Urinary bladder (tissue), 4 donors: ENCODE measurements around the gene PAOX. TPM values are rescaled to one million over a fixed set of nuclear protein-coding genes. Genes with fewer than 3 reads are reported as not detected.

Experiments
- DNase-seq: peaks from one replicate; pipeline ENCODE4 v3.0.0-alpha.2; 2015; ENCODE audit errors: extremely low spot score
- H3K27ac ChIP-seq: one replicate; pipeline ENCODE4 v1.5.1; 2013; ENCODE audit warnings: low read depth, mild to moderate bottlenecking, moderate library complexity
- H3K36me3 ChIP-seq: one replicate; pipeline ENCODE4 v1.6.1; 2013; ENCODE audit warnings: mild to moderate bottlenecking, moderate library complexity; ENCODE audit not compliant: insufficient read depth
- H3K4me1 ChIP-seq: one replicate; pipeline ENCODE4 v1.6.1; 2013; ENCODE audit warnings: mild to moderate bottlenecking, moderate library complexity; ENCODE audit not compliant: insufficient read depth
- H3K4me3 ChIP-seq: one replicate; pipeline ENCODE4 v1.5.1; 2013; ENCODE audit warnings: low read depth, low read length
- WGBS: extraction: QIAGEN DNeasy Blood & Tissue Kit; methylation state at CpG from one replicate; pipeline ENCODE4 v1.1.7; 2013; 5-methylcytosine and 5-hydroxymethylcytosine counted together
- polyA plus RNA-seq: library from polyadenylated mRNA; stranded (reverse); fragments of 200-250 nt; gene quantifications from one replicate; pipeline ENCODE4 v1.2.3, GENCODE V29; 2013
- total RNA-seq: library from RNA; depleted of rRNA; stranded (reverse); fragments of >200 nt; gene quantifications from one replicate; pipeline ENCODE4 v1.2.3, GENCODE V29; 2014
- donor health status: healthy with polysubstance abuse.
- donor health status: healthy.

The PAOX gene
- total and polyA plus RNA-seq, 2 donors = 4.3 to 8.9 TPM

- 85% methylated on average over 16 of the region's 16 CpGs for WGBS
- H3K4me3 ChIP-seq = no peak overlapping the region
- no peak overlapping the region for H3K27ac ChIP-seq
- no peaks in the 10 kb centered on the region for H3K36me3 ChIP-seq
- no peak for DNase-seq
- H3K4me1 ChIP-seq = no peaks in the 10 kb centered on the region
These were observed 25.0 kb upstream of the PAOX start for GRCh38 chr10:133353988-133354605.

- H3K4me3 ChIP-seq = no peak overlapping the region
- H3K27ac ChIP-seq = no peak overlapping the region
- H3K36me3 ChIP-seq = no peaks in the 10 kb centered on the region
- DNase-seq = no peak
- 93% methylated on average over 14 of the region's 14 CpGs for WGBS
- no peaks in the 10 kb centered on the region for H3K4me1 ChIP-seq
These were observed 24.3 kb upstream of the PAOX start for GRCh38 chr10:133354672-133355240.

GRCh38 chr10:133355266-133355665, 23.8 kb upstream of the PAOX start:
- Histone ChIP-seq H3K4me3 (no peak overlapping the region), H3K27ac (no peak overlapping the region), H3K36me3 (no peaks in the 10 kb centered on the region), H3K4me1 (no peaks in the 10 kb centered on the region)
- WGBS = 94% methylated on average over 6 of the region's 6 CpGs
- DNase-seq = no peak

- WGBS = 94% methylated on average over 3 of the region's 3 CpGs
- no peaks in the 10 kb centered on the region for H3K36me3 ChIP-seq
- H3K27ac ChIP-seq = no peak overlapping the region
- no peak overlapping the region for H3K4me3 ChIP-seq
- DNase-seq = no peak
- H3K4me1 ChIP-seq = no peaks in the 10 kb centered on the region
These were observed 23.1 kb upstream of the PAOX start for GRCh38 chr10:133355991-133356390.

- Histone ChIP-seq H3K4me3 (peak overlapping the region; percentile 59), H3K36me3 (no peaks in the 10 kb centered on the region), H3K4me1 (no peaks in the 10 kb centered on the region), H3K27ac (no peak overlapping the region)
- no peak for DNase-seq
- 50% methylated on average over 27 of the region's 27 CpGs for WGBS
These were observed 22.3 kb upstream of the PAOX start for GRCh38 chr10:133356549-133357284.

GRCh38 chr10:133357285-133358161, 21.5 kb upstream of the PAOX start, which contains the start of gene FUOM:
FUOM (minus strand) TSS chr10:133358019; CDS start chr10:133358007, 12 bp downstream.
- Histone ChIP-seq H3K27ac (peak within 1 kb of the TSS; percentile 31), H3K36me3 (peaks cover 2% of the 10 kb centered on the region), H3K4me1 (no peaks in the 10 kb centered on the region), H3K4me3 (peak within 1 kb of the TSS; percentile 59)
- no peak for DNase-seq
- WGBS = 2% methylated on average over 83 of the region's 83 CpGs

- WGBS = 80% methylated on average over 41 of the region's 41 CpGs
- Histone ChIP-seq H3K27ac (peak overlapping the region; percentile 31), H3K4me1 (no peaks in the 10 kb centered on the region), H3K36me3 (peaks cover 4% of the 10 kb centered on the region), H3K4me3 (no peak overlapping the region)
- no peak for DNase-seq
These were observed 20.7 kb upstream of the PAOX start for GRCh38 chr10:133358162-133358924.

GRCh38 chr10:133358925-133359310, 20.1 kb upstream of the PAOX start:
- WGBS = 81% methylated on average over 11 of the region's 11 CpGs

GRCh38 chr10:133359554-133359971, 19.5 kb upstream of the PAOX start:
- Histone ChIP-seq H3K4me1 (no peaks in the 10 kb centered on the region), H3K36me3 (peaks cover 4% of the 10 kb centered on the region), H3K4me3 (no peak overlapping the region), H3K27ac (no peak overlapping the region)
- WGBS = 41% methylated on average over 6 of the region's 6 CpGs
- DNase-seq = no peak

More at GRCh38 chr10:133358925-133359310, 20.1 kb upstream of the PAOX start:
- Histone ChIP-seq H3K36me3 (peaks cover 4% of the 10 kb centered on the region), H3K4me1 (no peaks in the 10 kb centered on the region), H3K4me3 (no peak overlapping the region), H3K27ac (no peak overlapping the region)
- no peak for DNase-seq

- DNase-seq = no peak
- WGBS = 60% methylated on average over 17 of the region's 17 CpGs
These were observed 19.0 kb upstream of the PAOX start for GRCh38 chr10:133359972-133360610.

GRCh38 chr10:133361227-133361626, 17.8 kb upstream of the PAOX start:
- Histone ChIP-seq H3K4me1 (no peaks in the 10 kb centered on the region), H3K36me3 (peaks cover 4% of the 10 kb centered on the region), H3K27ac (no peak overlapping the region), H3K4me3 (no peak overlapping the region)
- 91% methylated on average over 5 of the region's 5 CpGs for WGBS
- no peak for DNase-seq

More at GRCh38 chr10:133359972-133360610, 19.0 kb upstream of the PAOX start:
- Histone ChIP-seq H3K27ac (no peak overlapping the region), H3K36me3 (peaks cover 4% of the 10 kb centered on the region), H3K4me1 (no peaks in the 10 kb centered on the region), H3K4me3 (no peak overlapping the region)

GRCh38 chr10:133361773-133362441, 17.2 kb upstream of the PAOX start:
- Histone ChIP-seq H3K27ac (no peak overlapping the region), H3K4me3 (no peak overlapping the region), H3K4me1 (no peaks in the 10 kb centered on the region), H3K36me3 (peaks cover 7% of the 10 kb centered on the region)
- DNase-seq = no peak
- WGBS = 78% methylated on average over 18 of the region's 18 CpGs
